PC-3 (cell line): Measurements from ENCODE around the gene ATP5PB.

Experiments used
- EZH2 ChIP-seq: fragments of 300-600 bp; sonication (generic); IDR thresholded peaks from one replicate; pipeline ENCODE4 v1.6.1; 2017; ENCODE audit warnings: antibody characterized with exemption, mild to moderate bottlenecking, low read length; ENCODE audit not compliant: unreplicated experiment
- EZH2phosphoT487 ChIP-seq: fragments of 300-600 bp; sonication (generic); IDR thresholded peaks from 2 replicates; pipeline ENCODE4 v1.6.1; 2018; ENCODE audit warnings: mild to moderate bottlenecking, antibody characterized with exemption, low read length, borderline replicate concordance

DNA sequence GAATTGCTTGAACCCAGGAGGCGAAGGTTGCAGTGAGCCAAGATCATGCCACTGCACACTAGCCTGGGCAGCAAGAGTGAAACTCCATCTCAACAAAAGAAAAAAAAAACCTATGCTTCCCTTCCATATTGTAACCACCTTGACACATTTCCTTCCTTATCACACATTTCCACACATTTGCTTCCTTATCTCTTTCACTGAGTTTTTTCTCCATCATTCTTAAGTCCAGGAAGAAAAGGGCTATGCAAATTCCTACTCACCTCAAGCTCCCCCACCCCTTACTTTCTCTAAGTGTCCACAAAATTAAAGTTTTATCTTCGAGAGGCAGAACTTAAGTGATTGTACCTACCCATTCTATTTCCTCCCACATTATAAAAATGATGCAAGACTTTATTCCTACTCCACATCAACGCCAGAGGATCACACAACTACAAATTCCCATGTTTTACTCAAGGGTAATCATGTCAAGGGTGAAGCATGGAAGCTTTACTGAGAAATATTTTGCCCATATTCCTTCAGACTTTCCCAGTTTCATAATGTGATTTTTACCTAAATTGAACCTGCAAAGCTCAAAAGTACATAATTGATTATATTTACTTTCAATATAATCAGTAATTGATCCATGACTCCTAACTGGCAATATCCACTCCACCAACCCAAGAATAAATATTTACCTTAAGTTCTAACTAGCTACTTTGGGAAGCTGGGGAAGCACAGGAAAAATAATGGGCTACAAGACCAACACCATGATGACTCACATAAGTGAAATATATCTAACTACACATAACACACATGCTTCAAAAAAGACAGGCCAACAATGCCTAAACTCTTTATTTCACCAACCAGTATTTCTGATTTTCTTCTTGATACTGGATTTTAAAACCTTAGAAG is 9.6 kb upstream of the ATP5PB start:
- TF ChIP-seq EZH2 (no peak), EZH2phosphoT487 (no peak)
